Ishikawa (cell line): ENCODE data around the gene RASSF7.

Source experiments
- CEBPB ChIP-seq: IDR thresholded peaks from 2 replicates; pipeline ENCODE4 v1.6.1; 2012
- CREB1 ChIP-seq: IDR thresholded peaks from 2 replicates; pipeline ENCODE4 v1.6.1; 2012; ENCODE audit warnings: low read depth
- EGR1 ChIP-seq: IDR thresholded peaks from 2 replicates; pipeline ENCODE4 v1.6.1; 2012
- EP300 ChIP-seq: IDR thresholded peaks from 2 replicates; pipeline ENCODE4 v1.6.1; 2012; ENCODE audit warnings: borderline replicate concordance
- NFIC ChIP-seq: IDR thresholded peaks from 2 replicates; pipeline ENCODE4 v1.6.1; 2012
- RAD21 ChIP-seq: IDR thresholded peaks from 2 replicates; pipeline ENCODE4 v1.6.1; 2012; ENCODE audit warnings: low read depth
- TAF1 ChIP-seq: IDR thresholded peaks from 2 replicates; pipeline ENCODE4 v1.6.1; 2012; ENCODE audit warnings: low read depth, mild to moderate bottlenecking
- TCF12 ChIP-seq: IDR thresholded peaks from 2 replicates; pipeline ENCODE4 v1.6.1; 2012; ENCODE audit warnings: low read depth
- TEAD4 ChIP-seq: IDR thresholded peaks from 2 replicates; pipeline ENCODE4 v1.6.1; 2012
- YY1 ChIP-seq: IDR thresholded peaks from 2 replicates; pipeline ENCODE4 v1.6.1; 2012; ENCODE audit warnings: low read depth
- TF ChIP-seq, protein P1 (sequence below): IDR thresholded peaks from 2 replicates; pipeline ENCODE4 v1.6.1; 2012; ENCODE audit warnings: low read depth, mild to moderate bottlenecking
- TF ChIP-seq, protein P2 (sequence below): IDR thresholded peaks from 2 replicates; pipeline ENCODE4 v1.6.1; 2012

DNA sequence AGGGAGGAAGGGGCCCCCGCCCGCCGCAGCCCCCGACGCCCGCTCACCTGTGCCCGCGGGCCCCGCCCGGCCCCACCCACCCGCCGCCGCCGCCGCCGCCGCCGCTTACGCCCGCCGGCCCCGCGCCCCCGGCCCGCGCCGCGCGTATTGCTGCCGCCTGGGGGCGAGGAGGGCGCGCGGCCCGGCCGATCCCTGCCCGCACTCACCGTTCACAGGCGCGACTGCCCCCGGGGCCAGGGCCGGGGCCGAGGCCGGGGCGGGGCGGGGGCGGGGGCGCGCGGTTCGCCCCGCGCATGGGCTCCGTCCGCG is 25.6 kb upstream of the RASSF7 start:
- TF ChIP-seq EP300, result no peak
- no peak for TF ChIP-seq CEBPB
- TF ChIP-seq, protein P1, sequence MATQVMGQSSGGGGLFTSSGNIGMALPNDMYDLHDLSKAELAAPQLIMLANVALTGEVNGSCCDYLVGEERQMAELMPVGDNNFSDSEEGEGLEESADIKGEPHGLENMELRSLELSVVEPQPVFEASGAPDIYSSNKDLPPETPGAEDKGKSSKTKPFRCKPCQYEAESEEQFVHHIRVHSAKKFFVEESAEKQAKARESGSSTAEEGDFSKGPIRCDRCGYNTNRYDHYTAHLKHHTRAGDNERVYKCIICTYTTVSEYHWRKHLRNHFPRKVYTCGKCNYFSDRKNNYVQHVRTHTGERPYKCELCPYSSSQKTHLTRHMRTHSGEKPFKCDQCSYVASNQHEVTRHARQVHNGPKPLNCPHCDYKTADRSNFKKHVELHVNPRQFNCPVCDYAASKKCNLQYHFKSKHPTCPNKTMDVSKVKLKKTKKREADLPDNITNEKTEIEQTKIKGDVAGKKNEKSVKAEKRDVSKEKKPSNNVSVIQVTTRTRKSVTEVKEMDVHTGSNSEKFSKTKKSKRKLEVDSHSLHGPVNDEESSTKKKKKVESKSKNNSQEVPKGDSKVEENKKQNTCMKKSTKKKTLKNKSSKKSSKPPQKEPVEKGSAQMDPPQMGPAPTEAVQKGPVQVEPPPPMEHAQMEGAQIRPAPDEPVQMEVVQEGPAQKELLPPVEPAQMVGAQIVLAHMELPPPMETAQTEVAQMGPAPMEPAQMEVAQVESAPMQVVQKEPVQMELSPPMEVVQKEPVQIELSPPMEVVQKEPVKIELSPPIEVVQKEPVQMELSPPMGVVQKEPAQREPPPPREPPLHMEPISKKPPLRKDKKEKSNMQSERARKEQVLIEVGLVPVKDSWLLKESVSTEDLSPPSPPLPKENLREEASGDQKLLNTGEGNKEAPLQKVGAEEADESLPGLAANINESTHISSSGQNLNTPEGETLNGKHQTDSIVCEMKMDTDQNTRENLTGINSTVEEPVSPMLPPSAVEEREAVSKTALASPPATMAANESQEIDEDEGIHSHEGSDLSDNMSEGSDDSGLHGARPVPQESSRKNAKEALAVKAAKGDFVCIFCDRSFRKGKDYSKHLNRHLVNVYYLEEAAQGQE, result no peak
- TF ChIP-seq YY1, result no peak
- no peak for TF ChIP-seq CREB1
- TF ChIP-seq, protein P2, sequence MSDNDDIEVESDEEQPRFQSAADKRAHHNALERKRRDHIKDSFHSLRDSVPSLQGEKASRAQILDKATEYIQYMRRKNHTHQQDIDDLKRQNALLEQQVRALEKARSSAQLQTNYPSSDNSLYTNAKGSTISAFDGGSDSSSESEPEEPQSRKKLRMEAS, result no peak
- TF ChIP-seq TAF1, result no peak
- no peak for TF ChIP-seq NFIC
- no peak for TF ChIP-seq TEAD4
- TF ChIP-seq RAD21, result no peak
- TF ChIP-seq EGR1, result no peak
- no peak for TF ChIP-seq TCF12
